SU-DHL-6 (cell line): ENCODE results near the gene SCG5.

Experiments used
- EZH2phosphoT487 ChIP-seq: fragments of 200-600 bp; sonication (generic), shearing (Covaris generic); conservative IDR thresholded peaks from 2 replicates; pipeline ENCODE4 v1.6.1; 2018; ENCODE audit warnings: mild to moderate bottlenecking, antibody characterized with exemption, low read length, moderate library complexity, mixed read lengths
- TF ChIP-seq, protein P1 (sequence below): fragments of 200-600 bp; sonication (generic); IDR thresholded peaks from one replicate; pipeline ENCODE4 v1.5.1; 2017; ENCODE audit warnings: antibody characterized with exemption, mild to moderate bottlenecking, low read length, moderate library complexity; ENCODE audit not compliant: insufficient read depth, poor library complexity, severe bottlenecking

DNA sequence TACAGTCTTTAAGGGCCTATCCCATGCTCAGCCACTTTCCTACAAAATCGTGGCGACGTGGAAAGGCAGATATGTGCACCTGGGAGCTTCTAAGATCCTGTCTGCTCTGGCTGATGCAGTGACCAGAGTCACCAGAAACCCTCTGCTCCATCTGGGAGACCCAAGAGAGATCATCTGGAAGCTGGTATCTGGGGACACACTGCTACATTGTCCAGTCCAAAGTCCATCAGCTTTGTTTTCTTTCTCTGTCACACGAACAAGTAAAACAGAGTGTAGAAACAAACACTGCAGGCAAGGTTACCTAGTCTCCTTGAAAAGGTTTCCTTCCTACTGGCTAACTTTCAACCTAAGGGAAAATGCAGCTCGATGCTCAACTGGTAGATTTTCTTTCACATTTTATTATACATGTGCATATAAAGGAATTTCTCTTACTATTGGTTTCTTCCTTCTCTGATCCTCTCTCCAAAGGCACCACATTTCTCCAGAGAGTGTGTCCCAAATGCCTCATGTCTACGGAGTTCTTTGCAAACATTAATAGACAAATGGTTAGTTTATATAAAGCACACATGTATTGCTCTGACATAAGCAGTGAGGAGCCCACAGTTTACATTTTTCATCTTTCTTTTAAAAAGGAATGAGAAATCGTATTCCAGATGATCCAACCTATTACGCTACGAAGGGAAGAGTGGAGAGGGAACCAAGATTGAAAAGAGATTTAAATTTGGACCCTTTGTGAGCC, 68.0 kb downstream of the SCG5 start:
- TF ChIP-seq, protein P1, sequence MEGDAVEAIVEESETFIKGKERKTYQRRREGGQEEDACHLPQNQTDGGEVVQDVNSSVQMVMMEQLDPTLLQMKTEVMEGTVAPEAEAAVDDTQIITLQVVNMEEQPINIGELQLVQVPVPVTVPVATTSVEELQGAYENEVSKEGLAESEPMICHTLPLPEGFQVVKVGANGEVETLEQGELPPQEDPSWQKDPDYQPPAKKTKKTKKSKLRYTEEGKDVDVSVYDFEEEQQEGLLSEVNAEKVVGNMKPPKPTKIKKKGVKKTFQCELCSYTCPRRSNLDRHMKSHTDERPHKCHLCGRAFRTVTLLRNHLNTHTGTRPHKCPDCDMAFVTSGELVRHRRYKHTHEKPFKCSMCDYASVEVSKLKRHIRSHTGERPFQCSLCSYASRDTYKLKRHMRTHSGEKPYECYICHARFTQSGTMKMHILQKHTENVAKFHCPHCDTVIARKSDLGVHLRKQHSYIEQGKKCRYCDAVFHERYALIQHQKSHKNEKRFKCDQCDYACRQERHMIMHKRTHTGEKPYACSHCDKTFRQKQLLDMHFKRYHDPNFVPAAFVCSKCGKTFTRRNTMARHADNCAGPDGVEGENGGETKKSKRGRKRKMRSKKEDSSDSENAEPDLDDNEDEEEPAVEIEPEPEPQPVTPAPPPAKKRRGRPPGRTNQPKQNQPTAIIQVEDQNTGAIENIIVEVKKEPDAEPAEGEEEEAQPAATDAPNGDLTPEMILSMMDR, result no peak
- TF ChIP-seq EZH2phosphoT487, result no peak
